H1 (cell line): ENCODE results near the gene SORCS3. TPM values are rescaled to one million over a fixed set of nuclear protein-coding genes. Genes with fewer than 3 reads are reported as not detected.

Source experiments
- BRCA1 ChIP-seq: IDR thresholded peaks from 2 replicates; pipeline ENCODE4 v1.6.1; 2012; ENCODE audit warnings: low read depth, low read length, improper control_type of control experiment
- CHD2 ChIP-seq: IDR thresholded peaks from 2 replicates; pipeline ENCODE4 v1.6.1; 2012; ENCODE audit warnings: low read length, improper control_type of control experiment
- GTF2F1 ChIP-seq: IDR thresholded peaks from 2 replicates; pipeline ENCODE4 v1.6.1; 2012; ENCODE audit warnings: low read depth, low read length, improper control_type of control experiment, borderline replicate concordance
- NRF1 ChIP-seq: IDR thresholded peaks from 2 replicates; pipeline ENCODE4 v1.6.1; 2011; ENCODE audit warnings: mild to moderate bottlenecking, low read depth, low read length, improper control_type of control experiment
- POLR2AphosphoS5 ChIP-seq: IDR thresholded peaks from 2 replicates; pipeline ENCODE4 v1.6.1; 2011; ENCODE audit warnings: low read depth, low read length
- USF2 ChIP-seq: IDR thresholded peaks from 2 replicates; pipeline ENCODE4 v1.6.1; 2011; ENCODE audit warnings: low read length, improper control_type of control experiment
- polyA plus RNA-seq, 7 experiments: library from polyadenylated mRNA; depleted of rRNA in 3 of 7; stranded (reverse) in 5 of 7; unstranded in 2 of 7; fragments of >200 nt in 5 of 7; fragments of 200-250 nt in 2 of 7; gene quantifications; 1 replicate in 5 of 7; 2 replicates in 1 of 7; 4 replicates in 1 of 7; pipeline versions ENCODE4 v1.2.1 to v1.2.3, GENCODE V29; 2011 to 2013; ENCODE audit warnings: missing spikeins in 2 of 7, mixed read lengths in 2 of 7
- total RNA-seq: library from RNA; stranded (reverse); fragmentation: NEBNext Ultra II Directional; extraction: Animal tissue kit (Norgen Biotek cat#: 25700); gene quantifications from 2 replicates; pipeline ENCODE4 v1.2.1, GENCODE V29; 2021
- TF ChIP-seq, protein P1 (sequence below): IDR thresholded peaks from 2 replicates; pipeline ENCODE4 v1.6.1; 2011; ENCODE audit warnings: low read depth, mild to moderate bottlenecking, low read length; ENCODE audit not compliant: insufficient read depth

The SORCS3 gene
- total and polyA plus RNA-seq, 2 of the 8 experiments (the other 6 are each of a cell fraction or from before 2014, with no cell fraction given), result 0.26 to 0.88 TPM

DNA sequence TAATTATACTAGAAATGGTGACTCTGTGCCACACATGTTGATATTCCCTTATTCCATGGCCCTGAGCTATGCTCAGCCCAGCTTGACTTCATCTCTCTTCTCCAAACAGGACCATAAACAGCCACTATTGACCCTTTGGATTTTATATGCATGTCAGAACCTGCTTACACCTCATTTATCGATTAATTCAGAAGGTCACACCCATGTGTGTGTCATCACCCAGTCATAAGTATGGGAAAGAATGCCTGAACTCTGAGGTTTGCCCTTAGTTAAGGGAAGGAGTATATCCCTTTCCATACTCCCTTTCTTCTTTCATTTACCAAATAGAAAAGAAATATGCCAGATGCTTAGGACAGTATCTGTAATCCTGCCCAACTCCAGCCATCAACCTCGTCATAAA, 602.3 kb downstream of the SORCS3 start (continued):
- TF ChIP-seq NRF1 (no peak), USF2 (no peak), POLR2AphosphoS5 (no peak), GTF2F1 (no peak), CHD2 (no peak), BRCA1 (no peak)
- TF ChIP-seq, protein P1, sequence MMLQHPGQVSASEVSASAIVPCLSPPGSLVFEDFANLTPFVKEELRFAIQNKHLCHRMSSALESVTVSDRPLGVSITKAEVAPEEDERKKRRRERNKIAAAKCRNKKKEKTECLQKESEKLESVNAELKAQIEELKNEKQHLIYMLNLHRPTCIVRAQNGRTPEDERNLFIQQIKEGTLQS, result no peak
